Measurements from ENCODE around the gene CSPG5.

- TF ChIP-seq CTCF (IDR thresholded peaks at IDR 0.05) (no peak), POLR2A (IDR thresholded peaks at IDR 0.05) (no peak), POLR2AphosphoS5 (IDR thresholded peaks at IDR 0.05) (no peak)
Measured at GRCh38 chr3:47579875-47580274, 1.2 kb upstream of the CSPG5 start.
